Left cardiac atrium (tissue), 4 donors: ENCODE measurements around the gene HSCB. TPM values are rescaled to one million over a fixed set of nuclear protein-coding genes. Genes with fewer than 3 reads are reported as not detected.

ENCODE experiments used
- ATAC-seq, 2 donors: fragments of 200-7000 bp; cut with Tn5 transposase; one replicate each; pipeline ENCODE4 v1.9.1; 2020; ENCODE audit warnings: mild to moderate bottlenecking in 2 of 2, moderate library complexity in 2 of 2
- DNase-seq: peaks from one replicate; pipeline ENCODE4 v3.0.0-alpha.2; 2020
- intact Hi-C, 2 donors: fragments of 100-400 bp; cut with DNase I; formaldehyde crosslinking; loops; one replicate each; pipeline versions ENCODE4 v1.14.1 to v1.15.1; 2022 to 2023
- total RNA-seq, 2 donors: library from RNA; stranded (reverse); fragmentation: NEBNext Ultra II Directional; extraction: Animal tissue kit (Norgen Biotek cat#: 25700); gene quantifications; one replicate each; pipeline ENCODE4 v1.2.1, GENCODE V29; 2021
- donor health status: DM: no; HTN: yes; CAD: no.
- donor health status: DM: no; HTN: yes; CAD: no; lungs with severe emphysema.
- donor health status: DM: yes; HTN: yes; CAD: no.
- donor health status: Dilated cardiomyopathy.

The HSCB gene
- total RNA-seq, 2 donors from 2014 or later: 9.3 to 10.5 TPM

GRCh38 chr22:28774378-28774777 lies 32.5 kb downstream of the HSCB start:
- intact Hi-C loops: no loop called here
- no peak for ATAC-seq
- DNase-seq: no peak

- intact Hi-C loops: no loop called here
- ATAC-seq (peak in 1 of 2 donors; percentile 21), DNase-seq (no peak)
These were observed 38.0 kb downstream of the HSCB start for GRCh38 chr22:28779833-28780232.

GRCh38 chr22:28780296-28780695 lies 38.5 kb downstream of the HSCB start:
- no peak for DNase-seq
- ATAC-seq: no peak
- intact Hi-C loops: no loop called here

- ATAC-seq (no peak), DNase-seq (no peak)
- intact Hi-C loops: no loop called here
These were observed 42.2 kb downstream of the HSCB start for GRCh38 chr22:28783786-28784671.

- DNase-seq (no peak), ATAC-seq (no peak)
- intact Hi-C loops: no loop called here
These were observed 46.8 kb downstream of the HSCB start for GRCh38 chr22:28788601-28789000.

GRCh38 chr22:28791124-28791523 lies 49.3 kb downstream of the HSCB start:
- intact Hi-C loops: no loop called here
- DNase-seq: no peak
- ATAC-seq: no peak

- ATAC-seq: peak in 1 of 2 donors; percentile 4
- intact Hi-C loops: no loop called here
These were observed 50.1 kb downstream of the HSCB start for GRCh38 chr22:28791841-28792490.

GRCh38 chr22:28792491-28793383 lies 50.9 kb downstream of the HSCB start:
- ATAC-seq (peak in 1 of 2 donors; percentile 31), DNase-seq (no peak)
- intact Hi-C loops: no loop called here

More at GRCh38 chr22:28791841-28792490, 50.1 kb downstream of the HSCB start:
- no peak for DNase-seq

GRCh38 chr22:28793976-28794584 lies 52.2 kb downstream of the HSCB start:
- intact Hi-C loops: no loop called here
- DNase-seq: no peak
- ATAC-seq: no peak

- no peak for ATAC-seq
- DNase-seq: no peak
- intact Hi-C loops: no loop called here
These were observed 53.3 kb downstream of the HSCB start for GRCh38 chr22:28795071-28795693.

GRCh38 chr22:28795932-28796856 lies 54.4 kb downstream of the HSCB start:
- ATAC-seq (no peak), DNase-seq (no peak)
- intact Hi-C loops: no loop called here

- peak; percentile 20 to 57 for ATAC-seq
- DNase-seq: peak; percentile 44
- intact Hi-C loops: no loop called here
These were observed 57.2 kb downstream of the HSCB start for GRCh38 chr22:28798810-28799605.

GRCh38 chr22:28799606-28800307 lies 57.9 kb downstream of the HSCB start:
- ATAC-seq: peak; percentile 84 to 90
- intact Hi-C loops: loop anchor here in 1 of 2 donors (5.0 kb wide), 1 partner anchor 57 kb away; the partner anchor contains the start of genes CHEK2 and HSCB
- DNase-seq: peak; percentile 84

GRCh38 chr22:28800308-28801041 lies 58.6 kb downstream of the HSCB start, which contains the start of gene XBP1:
XBP1 (minus strand) TSS chr22:28800569.
- DNase-seq (peak; percentile 97), ATAC-seq (peak; percentile 97 to 98)
- intact Hi-C loops: loop anchor here in 1 of 2 donors (5.0 kb wide), 1 partner anchor 58 kb away; the partner anchor contains the start of genes CHEK2 and HSCB
